Jurkat, Clone E6-1 (cell line): ENCODE measurements around the gene PRRX2.
A peak's percentile ranks its signal among the peaks of the same experiment; 100 is the strongest.
"Not testable (repeated sequence)": the region's sequence is repeated elsewhere in the genome, so short reads cannot be mapped to it uniquely, and the experiment has no call there.

Experiments
- DNase-seq: peaks from one replicate; pipeline ENCODE4 v3.0.0-alpha.2; 2011; ENCODE audit warnings: low read depth, low spot score
- H3K4me3 ChIP-seq: 2 replicates; pipeline ENCODE4 v1.5.1; 2011; ENCODE audit warnings: mild to moderate bottlenecking, low read length, control low read depth, moderate library complexity

PRRX2 gene

DNA sequence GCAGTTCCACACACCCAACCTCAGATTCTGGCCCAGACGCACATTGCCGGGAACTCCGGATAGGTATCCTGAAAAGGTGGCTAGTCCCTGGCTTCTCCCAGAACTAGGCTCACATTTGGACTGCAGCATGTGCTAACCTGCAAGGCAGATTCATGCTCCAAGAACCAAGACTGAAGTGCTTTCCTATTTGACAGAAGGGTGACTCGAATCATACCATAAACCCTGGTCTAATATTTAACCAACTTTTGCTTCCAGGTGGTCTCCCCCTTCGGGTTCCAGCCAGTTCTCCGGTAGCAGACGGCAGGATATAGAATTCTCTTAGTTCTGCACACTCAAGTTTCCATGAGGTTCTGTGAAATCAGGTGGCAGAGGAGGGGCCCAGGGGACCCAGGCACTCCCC lies 79.8 kb downstream of the PRRX2 start:
- DNase-seq = no peak
- no peak overlapping the region for H3K4me3 ChIP-seq

DNA sequence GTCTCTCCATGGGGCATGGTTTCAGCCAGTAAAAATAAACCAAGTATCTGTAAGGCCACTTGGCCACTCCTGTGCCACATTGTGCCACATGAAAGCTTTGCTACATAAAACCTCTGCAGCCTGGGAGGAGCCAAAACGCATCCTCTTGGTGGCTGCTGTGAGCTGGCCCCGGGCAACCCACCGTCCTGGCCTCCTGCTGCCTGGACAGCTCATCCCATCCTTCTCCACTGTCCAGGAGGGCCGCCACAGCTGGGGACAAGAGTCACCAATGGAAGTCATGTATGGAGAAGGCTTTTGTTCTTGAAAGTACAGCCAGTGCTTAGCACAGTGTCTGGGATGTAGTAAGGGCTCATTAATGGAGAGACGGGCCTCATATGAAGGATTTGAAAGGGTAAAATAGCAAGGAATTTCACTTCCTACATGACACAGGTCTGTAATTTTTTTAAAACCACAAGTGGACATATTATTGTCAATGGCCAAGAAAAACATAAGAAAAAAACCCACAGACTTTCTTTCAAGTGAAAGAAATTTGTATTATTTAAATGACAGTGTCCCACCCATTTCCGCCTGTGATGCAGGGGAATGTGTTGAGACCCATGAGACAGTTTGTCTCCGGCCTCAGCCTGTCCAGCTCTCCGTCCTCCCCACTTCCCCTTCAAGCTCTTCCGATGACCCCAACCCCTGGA lies 80.8 kb downstream of the PRRX2 start:
- no peak overlapping the region for H3K4me3 ChIP-seq
- DNase-seq = no peak

DNA sequence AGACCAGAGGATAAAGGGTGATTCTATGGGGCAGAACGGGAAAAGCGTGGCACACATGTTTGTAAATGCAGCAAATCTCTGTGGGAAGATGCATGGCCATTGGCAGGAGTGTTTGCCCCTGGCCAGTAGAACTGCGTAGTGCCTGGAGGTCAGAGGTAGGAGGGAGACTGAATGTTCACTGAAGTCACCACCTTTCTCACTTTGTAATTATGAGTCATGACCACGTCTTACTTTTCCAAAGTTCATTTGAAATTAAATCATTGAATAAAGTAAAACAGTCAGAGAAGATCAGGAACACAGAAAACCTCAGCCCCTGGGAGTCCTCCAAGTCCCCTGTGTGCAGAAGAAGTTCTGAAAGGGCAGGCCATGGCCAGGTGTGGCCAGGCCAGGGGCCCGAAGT lies 82.8 kb downstream of the PRRX2 start:
- DNase-seq = no peak
- no peak overlapping the region for H3K4me3 ChIP-seq

DNA sequence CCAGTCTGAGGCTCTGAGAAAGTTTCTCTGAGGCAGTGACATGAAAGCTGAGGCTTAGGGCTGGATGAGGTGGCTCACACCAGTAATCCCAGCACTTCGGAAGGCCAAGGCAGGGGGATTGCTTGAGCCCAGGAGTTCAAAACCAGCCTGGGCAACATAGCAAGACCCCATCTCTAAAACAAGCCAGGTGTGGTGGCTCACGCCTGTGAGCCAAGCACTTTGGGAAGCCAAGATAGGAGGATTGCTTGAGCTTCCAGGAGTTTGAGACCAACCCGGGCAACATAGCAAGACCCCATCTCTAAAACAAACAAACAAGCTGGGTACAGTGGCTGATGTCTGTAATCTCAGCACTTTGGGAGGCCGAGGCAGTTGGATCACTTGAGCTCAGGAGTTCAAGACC lies 83.6 kb downstream of the PRRX2 start:
- not testable (repeated sequence) for H3K4me3 ChIP-seq, DNase-seq

DNA sequence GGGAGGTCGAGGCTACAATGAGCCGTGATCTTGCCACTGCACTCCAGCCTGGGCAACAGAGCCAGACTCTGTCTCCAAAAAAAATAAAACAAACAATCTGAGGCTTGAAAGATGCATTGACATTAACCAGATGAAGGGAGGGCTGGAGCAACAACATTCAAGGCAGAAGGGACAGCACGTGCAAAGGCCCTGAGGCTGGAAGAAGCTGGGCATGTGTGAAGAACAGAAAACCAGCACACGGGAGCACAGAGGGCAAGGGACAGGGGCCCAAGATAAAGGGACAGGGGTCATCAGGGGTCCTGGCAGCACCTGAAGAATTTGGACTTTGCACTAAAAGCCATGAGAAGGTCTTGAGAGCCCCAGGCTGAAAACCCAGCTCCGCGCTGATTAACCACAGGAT lies 84.1 kb downstream of the PRRX2 start:
- H3K4me3 ChIP-seq = no peak overlapping the region
- DNase-seq = no peak

DNA sequence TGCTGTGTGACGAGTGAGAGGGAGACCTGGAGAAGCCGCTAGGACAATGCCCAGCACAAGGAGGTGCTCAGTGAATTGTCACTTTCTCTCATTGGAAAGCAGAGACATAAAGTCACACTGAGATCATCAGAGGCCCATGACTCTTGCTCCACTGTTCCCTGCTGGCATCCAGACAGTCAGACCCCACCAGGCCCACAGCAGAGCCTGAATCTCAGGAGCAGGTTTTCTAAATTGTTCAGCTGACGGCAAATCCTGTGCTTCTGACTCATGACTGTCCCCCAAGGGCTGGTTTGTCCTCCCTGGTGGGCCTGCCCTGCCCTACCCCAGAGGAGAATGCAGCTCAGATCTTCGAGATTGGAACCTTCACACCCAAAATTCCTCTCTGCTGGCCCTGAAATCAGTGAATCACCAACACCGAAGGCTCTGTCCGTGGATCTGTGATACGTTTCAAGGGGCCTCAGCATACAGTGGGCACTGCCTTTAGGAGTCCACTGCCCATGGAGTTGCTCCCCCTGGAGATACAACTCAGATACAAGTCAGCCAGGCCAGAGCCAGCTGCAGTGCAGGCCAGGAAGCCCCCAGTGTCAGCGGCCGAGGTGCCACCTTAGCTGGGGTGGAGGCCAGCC lies 84.7 kb downstream of the PRRX2 start:
- no peak for DNase-seq
- H3K4me3 ChIP-seq = no peak overlapping the region

DNA sequence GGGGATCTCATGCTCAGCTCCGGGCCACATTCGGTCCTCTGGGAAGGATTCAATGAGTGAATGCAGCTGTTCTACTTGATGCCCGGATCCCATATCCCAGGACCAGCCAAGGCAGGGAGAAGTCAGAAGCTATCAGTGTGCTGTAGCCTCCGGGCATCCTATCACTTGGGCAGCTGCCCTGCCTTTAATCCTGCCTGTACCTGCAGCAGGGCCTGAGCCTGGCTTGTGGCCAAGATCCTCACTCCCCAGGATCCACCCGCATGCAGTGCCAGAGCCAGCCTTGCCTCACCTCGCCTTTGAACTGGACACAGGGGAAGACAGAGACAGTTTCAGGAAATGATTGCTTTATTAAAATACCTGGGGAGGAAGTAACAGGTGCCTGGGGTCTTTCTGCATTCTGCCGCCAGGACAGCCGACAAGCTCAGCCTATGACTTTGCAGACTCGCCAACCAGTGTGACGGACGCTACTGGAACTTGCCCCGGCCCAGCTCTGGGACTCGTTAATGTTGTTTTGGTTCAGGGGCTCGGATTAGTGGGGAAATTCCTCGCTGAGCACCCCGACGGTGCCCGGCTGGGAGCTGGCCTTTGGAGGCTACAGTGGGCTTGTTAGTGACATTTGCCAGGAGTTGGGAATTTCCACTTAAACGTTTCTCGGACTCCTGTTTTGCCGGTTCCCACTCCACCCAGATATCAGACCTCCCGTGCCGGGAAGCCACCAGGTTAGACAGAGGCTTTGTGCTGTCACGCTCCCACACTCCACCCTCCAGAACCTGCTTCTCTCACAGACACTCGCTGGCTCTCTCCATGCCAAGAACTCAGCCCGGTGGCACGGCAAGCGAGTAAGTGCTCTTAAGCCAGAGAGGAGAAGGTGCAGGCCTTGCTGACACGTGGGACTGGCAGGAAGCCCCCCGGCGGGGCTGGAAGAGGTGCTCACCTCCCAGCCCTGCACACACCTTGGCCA lies 86.7 kb downstream of the PRRX2 start:
- H3K4me3 ChIP-seq = no peak overlapping the region
- DNase-seq = no peak

DNA sequence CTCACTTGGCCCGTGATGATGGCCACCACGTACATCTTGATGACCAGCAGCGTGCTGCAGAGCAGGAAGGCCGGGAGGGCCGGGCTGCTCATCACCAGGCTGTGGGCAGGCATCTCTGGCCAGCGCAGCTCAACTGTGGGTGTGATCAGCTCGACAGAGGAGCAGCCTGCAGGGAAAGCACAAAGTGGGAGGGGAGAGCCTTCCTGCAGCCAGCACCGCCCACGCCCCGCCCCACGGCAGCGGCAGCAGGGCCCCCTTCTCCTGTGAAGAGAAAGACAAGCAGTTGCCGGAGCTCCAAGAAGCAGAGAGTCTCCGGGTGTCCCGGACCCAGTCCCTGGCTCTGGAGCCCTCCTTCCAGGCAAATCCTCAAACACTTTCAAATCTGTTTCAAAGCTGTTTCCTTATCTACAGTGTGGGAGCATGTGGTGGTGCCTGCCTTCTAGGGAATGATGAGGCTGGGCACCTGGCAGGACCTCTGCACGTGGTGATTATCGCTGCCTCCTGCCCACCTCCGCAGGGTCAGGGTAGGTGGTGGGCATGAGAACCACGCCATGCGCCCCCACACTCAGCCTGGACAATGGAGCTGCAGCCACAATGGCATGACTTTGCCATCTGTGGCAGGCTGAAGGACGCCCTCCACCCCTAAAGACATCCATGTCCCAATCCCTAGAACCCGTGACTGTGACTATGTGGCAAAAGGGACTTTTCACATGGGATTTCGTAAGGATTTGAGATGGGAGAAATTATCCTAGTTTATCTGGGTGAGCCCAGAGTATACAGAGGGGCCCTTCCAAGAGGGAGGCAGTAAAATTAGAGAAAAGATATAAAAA lies 87.7 kb downstream of the PRRX2 start, which contains the start of gene PTGES:
PTGES (minus strand) TSS at position 143 of the 830 bp plus-strand sequence; CDS start at position 113, 30 bp downstream.
- DNase-seq = peak; percentile 18
- no peak within 1 kb of the TSS for H3K4me3 ChIP-seq

DNA sequence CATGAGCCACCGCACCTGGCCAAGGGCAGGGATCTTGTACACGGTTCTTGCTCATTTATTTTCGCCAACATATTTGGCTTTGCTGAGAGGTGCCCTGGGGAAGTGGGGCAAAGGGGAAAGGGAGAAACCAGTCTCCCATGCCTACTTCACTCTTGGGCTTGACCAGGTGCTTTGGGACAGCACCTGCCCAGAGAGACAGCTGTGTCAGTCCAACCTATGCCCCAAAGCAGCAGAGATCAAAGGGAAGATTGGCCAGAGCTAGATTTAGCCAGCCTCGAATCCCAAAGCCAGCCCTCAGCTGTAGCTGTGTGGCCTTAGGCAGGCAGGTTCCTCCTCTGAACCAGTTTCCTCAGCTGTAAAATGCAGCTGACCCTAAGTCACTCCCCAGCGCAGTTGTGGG lies 89.7 kb downstream of the PRRX2 start:
- H3K4me3 ChIP-seq = no peak overlapping the region
- DNase-seq = no peak

DNA sequence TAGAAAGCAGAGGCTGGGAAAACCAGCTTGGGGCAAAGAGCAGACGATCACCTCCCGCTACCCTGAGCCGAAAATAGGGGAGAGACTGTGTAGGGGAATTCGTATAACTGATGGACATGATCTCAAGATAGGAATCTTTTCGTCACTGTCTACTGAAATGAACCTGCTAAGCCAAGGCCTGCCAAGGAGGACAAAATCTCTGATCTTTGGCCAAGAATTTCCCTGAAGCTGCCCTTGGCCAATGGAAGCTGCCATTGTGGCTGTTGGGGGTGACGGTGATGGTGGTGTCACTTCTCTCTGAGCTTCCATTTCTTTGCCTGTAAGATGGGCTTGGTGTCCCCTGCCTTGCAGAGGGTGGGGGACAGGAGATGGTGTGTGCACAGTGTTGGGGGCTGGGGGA lies 90.7 kb downstream of the PRRX2 start:
- H3K4me3 ChIP-seq = no peak overlapping the region
- no peak for DNase-seq

DNA sequence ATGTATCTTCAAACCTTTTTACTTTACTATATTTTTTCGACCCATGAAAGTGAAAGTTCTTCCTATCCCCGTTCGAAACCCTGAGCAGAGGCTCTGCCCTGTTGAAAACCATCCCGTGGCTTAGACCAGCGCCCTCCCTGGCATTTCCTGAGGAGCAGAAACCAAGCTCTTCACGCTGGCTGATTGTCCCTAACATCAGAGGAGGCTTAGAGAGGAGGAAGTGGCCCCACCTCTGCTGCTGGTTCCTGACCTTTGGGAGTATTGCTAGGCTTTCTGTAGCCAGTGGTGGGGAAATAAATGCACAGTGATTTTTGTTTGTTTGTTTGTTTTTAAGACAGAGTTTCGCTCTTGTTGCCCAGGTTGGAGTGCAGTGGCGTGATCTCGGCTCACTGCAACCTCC lies 91.6 kb downstream of the PRRX2 start:
- no peak for DNase-seq
- no peak overlapping the region for H3K4me3 ChIP-seq

DNA sequence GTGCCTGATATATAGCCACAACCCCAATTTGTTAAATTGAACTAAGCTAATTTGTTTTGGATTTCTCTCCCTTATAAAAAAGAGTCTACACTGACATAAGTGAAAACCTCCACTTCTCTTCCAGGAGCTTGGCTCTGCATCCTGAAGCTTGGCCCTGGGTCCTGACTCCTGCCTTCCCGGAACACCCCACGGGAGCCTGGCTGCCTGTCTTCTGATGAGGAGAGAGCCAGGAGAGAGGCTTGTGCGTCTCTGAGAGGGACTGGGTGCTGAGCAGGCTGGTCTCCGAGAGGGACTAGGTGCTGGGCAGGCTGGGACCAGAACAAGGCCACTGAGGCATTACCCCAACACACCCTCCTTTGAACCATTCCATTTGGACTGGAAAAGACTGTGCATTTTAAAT lies 93.9 kb downstream of the PRRX2 start:
- H3K4me3 ChIP-seq = no peak overlapping the region
- no peak for DNase-seq

DNA sequence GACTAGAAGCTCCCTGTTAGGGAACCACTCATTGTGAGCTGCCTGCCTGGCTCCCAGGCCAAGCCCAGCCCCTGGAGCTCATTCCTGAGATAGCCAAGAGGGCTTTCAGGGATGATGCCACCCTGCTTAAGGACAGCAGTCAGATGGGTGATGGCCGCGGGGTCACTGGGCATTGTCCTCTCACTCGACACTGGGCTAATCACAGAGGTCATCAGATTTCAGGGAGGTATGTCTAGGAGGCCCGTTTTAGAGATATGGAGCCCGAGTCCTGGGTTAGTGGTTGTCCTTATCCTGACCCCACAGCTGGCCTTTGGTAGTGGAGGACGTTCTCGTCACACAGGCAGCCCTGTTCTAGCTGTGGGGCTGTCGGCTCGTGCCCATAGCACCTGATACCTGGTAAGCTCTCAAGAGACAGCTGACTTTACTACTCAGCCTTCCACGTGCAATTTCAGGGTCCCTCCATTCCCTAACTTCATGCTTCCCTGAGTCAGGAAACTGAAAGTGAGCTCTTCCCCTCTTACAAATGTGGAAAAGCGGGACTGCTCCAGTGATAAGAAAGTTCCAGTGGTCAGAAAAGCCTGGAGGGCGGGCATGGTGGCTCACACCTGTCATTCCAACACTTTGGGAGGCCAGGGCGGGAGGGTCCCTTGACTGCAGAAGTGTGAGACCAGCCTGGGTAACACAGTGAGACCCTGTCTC lies 94.5 kb downstream of the PRRX2 start:
- no peak overlapping the region for H3K4me3 ChIP-seq
- DNase-seq = no peak

DNA sequence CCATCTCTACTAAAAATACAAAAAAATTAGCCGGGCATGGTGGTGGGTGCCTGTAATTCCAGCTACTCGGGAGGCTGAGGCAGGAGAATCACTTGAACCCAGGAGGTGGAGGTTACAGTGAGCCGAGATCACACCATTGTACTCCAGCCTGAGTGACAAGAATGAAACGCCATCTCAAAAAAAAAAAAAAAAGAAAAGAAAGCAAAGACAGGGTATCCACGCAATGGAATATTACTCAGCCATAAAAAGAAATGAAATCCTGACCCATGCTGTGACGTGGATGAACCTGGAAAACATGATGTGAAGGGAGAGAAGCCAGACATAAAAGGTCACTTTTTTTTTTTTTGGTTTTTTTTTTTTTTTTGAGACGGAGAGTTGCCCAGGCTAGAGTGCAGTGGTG lies 95.3 kb downstream of the PRRX2 start:
- not testable (repeated sequence) for DNase-seq, H3K4me3 ChIP-seq

DNA sequence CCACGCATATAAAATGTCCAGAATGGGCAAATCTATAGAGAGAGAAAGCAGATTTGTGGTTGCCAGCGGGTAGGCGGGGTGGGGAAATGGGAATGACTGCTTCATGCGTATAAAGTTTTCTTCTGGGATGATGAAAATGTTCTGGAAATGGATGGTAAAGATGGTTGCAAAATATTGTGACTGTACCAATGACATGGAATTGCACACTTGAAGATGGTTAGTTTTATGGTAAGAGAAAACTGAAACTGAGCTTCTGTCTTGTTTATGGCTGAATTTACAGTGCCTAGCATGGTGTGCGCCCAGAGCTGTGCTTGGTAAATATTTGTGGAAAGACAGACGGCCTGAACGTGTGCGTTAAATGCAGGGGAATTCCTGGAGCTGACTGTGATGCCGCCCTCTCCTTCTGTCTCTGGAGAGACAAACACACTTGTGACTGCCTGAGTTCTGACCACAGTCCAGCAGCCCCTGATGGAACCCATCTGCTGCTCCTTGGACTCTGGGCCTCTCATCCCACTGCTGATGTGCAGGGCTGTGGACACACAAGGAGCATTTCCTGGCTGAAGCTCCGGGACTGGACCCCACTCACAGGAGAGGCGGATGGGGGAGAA lies 96.0 kb downstream of the PRRX2 start:
- no peak for DNase-seq
- H3K4me3 ChIP-seq = no peak overlapping the region

DNA sequence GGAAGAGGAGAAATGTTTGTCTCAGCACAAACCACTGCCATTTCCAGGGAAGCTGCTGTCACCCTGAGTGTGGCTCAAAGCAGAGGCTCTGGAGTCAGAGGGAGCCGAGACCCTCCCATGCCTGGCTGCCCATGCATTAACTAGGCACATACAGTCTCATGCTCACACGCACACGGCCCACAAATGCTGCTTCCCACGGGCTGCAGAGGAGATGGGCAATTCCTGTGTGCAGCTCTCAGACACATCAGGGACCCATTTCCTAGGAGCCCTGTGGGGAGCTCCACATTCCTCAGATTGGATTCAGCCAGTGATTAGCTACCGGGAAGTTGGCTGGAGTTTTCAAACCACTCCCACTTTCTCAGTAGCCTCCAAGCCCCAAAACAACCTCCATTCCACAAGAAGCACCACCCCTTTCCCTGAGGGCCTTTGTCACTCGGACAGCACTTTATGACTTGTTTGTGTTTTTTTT lies 96.5 kb downstream of the PRRX2 start:
- no peak for DNase-seq
- no peak overlapping the region for H3K4me3 ChIP-seq

DNA sequence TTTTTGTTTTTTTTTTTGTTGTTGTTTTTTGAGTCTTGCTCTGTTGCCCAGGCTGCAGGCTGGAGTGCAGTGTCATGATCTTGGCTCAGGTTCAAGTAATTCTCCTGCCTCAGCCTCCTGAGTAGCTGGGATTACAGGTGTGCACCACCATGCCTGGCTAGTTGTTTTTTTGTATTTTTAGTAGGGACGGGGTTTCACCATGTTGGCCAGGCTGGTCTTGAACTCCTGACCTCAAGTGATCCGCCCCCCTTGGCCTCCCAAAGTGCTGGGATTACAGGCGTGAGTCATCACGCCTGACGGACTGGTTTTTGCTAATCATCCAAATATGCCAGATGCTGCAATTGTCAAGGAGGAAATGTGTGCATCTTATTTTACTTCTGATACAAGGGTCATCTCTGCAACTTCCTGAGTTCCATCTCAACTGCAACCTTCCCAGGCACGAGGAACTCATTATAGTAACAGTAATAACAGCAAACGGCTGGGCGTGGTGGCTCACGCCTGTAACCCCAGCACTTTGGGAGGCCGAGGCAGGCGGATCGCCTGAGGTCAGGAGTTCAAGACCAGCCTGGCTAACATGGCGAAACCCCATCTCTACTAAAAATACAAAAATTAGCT lies 97.0 kb downstream of the PRRX2 start:
- not testable (repeated sequence) for DNase-seq, H3K4me3 ChIP-seq
